ENCODE data around the gene ANKZF1. TPM values are rescaled to one million over a fixed set of nuclear protein-coding genes. Genes with fewer than 3 reads are reported as not detected.

Gene ANKZF1
- total and polyA plus RNA-seq, 2 experiments from 2014 or later: 37.5 to 41.6 TPM

DNA sequence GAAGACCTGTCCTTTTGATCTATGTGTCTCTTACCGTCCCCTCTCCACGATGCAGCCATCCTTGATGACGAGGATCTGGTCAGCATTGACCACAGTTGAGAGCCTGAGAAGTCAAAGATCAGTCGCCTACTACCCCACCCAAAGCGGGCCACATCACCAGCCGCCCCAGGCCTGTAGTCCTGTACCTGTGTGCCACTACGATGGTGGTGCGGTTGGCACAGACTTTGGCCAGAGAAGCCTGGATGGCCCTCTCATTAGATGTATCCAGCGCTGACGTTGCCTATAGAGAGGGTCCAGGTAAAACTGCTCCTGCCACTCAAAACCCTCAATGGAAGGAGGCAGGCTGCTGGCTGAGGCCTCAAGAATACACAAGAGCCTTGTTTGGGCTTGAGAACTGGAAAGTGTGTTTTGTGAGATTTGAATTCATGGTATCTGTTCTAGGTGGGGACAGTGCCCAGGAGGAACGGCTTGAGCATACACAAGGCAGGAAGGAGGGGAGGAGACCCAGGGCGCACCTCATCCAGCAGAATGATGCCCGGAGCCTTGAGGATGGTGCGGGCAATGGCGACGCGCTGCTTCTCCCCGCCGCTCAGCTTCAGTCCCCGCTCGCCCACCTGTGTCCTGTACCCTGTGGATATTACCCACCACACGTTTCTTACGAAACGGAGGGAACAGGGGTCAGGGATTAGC, 19.3 kb upstream of the ANKZF1 start:
- 96% methylated on average over 24 of the region's 24 CpGs for WGBS (ENCODE audit: low lambda C conversion rate, missing lambda C conversion rate)
- H3K27ac ChIP-seq: no peak overlapping the region

DNA sequence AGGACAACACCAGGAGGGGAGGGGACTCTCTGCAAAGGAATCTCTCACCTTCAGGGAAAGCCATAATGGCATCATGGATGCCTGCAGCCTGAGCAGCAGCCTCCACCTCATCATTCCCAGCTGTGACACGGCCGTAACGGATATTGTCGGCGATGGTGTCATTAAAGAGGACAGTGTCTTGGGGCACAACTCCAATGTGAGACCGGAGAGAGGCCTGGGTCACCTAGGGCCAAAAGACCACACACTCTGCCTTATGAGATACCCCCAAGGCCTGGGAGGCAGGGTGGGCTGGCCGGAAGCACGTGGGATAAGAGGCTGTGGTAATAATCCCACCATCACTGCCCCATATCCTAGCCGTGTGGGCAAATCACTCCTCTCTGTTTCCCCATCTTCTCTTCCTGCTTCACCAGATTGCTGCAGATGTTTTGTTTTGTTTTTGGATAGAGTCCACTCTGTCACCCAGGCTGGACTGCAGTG, 18.7 kb upstream of the ANKZF1 start:
- WGBS (ENCODE audit: low lambda C conversion rate, missing lambda C conversion rate): 95% methylated on average over 9 of the region's 9 CpGs
- no peaks in the 10 kb centered on the region for H3K9me3 ChIP-seq (ENCODE audit: low read depth)
- no peaks in the 10 kb centered on the region for H3K36me3 ChIP-seq (replicated peaks; ENCODE audit: insufficient read depth, low read depth)
- DNase-seq (ENCODE audit: low spot score): no peak
- H3K4me2 ChIP-seq: no peak overlapping the region
- H3K9me2 ChIP-seq (replicated peaks; ENCODE audit: insufficient read depth): no peaks in the 10 kb centered on the region
- H3K79me2 ChIP-seq: peaks cover 6% of the 10 kb centered on the region
- no peak overlapping the region for H3K4me3 ChIP-seq
- peaks cover 3% of the 10 kb centered on the region for H4K20me1 ChIP-seq (ENCODE audit: insufficient read depth, poor library complexity, severe bottlenecking)
- no peak overlapping the region for H3K27ac ChIP-seq
- TF ChIP-seq, protein P1, sequence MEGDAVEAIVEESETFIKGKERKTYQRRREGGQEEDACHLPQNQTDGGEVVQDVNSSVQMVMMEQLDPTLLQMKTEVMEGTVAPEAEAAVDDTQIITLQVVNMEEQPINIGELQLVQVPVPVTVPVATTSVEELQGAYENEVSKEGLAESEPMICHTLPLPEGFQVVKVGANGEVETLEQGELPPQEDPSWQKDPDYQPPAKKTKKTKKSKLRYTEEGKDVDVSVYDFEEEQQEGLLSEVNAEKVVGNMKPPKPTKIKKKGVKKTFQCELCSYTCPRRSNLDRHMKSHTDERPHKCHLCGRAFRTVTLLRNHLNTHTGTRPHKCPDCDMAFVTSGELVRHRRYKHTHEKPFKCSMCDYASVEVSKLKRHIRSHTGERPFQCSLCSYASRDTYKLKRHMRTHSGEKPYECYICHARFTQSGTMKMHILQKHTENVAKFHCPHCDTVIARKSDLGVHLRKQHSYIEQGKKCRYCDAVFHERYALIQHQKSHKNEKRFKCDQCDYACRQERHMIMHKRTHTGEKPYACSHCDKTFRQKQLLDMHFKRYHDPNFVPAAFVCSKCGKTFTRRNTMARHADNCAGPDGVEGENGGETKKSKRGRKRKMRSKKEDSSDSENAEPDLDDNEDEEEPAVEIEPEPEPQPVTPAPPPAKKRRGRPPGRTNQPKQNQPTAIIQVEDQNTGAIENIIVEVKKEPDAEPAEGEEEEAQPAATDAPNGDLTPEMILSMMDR (IDR thresholded peaks at IDR 0.05; ENCODE audit: poor library complexity): no peak
- TF ChIP-seq EZH2 (IDR thresholded peaks at IDR 0.05; ENCODE audit: borderline replicate concordance) (no peak), EZH2phosphoT487 (IDR thresholded peaks at IDR 0.05; ENCODE audit: low read depth, severe bottlenecking, unreplicated experiment) (no peak)
- no peak overlapping the region for H2AFZ ChIP-seq
- peaks cover 18% of the 10 kb centered on the region for H3K4me1 ChIP-seq (ENCODE audit: insufficient read depth)
- H3K27me3 ChIP-seq: no peaks in the 10 kb centered on the region

More for the DNA sequence above, 19.3 kb upstream of the ANKZF1 start:
- H3K9me3 ChIP-seq (ENCODE audit: low read depth): no peaks in the 10 kb centered on the region
- peaks cover 3% of the 10 kb centered on the region for H4K20me1 ChIP-seq (ENCODE audit: insufficient read depth, poor library complexity, severe bottlenecking)
- H3K79me2 ChIP-seq: peaks cover 6% of the 10 kb centered on the region
- H3K9me2 ChIP-seq (replicated peaks; ENCODE audit: insufficient read depth): no peaks in the 10 kb centered on the region
- H2AFZ ChIP-seq: no peak overlapping the region
- H3K4me2 ChIP-seq: no peak overlapping the region
- no peaks in the 10 kb centered on the region for H3K36me3 ChIP-seq (replicated peaks; ENCODE audit: insufficient read depth, low read depth)
- H3K4me3 ChIP-seq: no peak overlapping the region
- peaks cover 20% of the 10 kb centered on the region for H3K4me1 ChIP-seq (ENCODE audit: insufficient read depth)
- no peak for DNase-seq (ENCODE audit: low spot score)
- no peak for TF ChIP-seq EZH2 (IDR thresholded peaks at IDR 0.05; ENCODE audit: borderline replicate concordance)
- H3K27me3 ChIP-seq: no peaks in the 10 kb centered on the region

DNA sequence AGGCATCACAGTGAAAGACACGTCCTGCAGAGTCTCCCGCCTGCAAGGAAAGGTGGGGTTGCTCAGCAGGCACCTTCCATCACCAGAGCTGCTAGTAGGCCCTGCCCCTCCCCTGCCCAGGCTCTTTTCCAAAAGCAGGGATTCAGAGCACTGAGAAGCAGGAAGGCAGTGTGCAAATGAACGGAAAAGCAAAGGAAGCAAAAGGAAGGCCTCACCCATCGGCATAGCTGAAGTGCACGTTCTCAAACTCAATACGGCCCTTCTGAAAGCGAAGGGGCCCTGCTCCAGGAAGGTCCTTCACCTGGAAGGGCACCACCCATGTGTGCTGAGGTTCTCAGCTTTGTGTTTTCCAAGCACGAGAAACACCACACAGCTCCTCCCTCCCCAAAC, 16.6 kb upstream of the ANKZF1 start:
- H3K36me3 ChIP-seq (replicated peaks; ENCODE audit: insufficient read depth, low read depth): no peaks in the 10 kb centered on the region
- H3K79me2 ChIP-seq: peaks cover 13% of the 10 kb centered on the region
- no peaks in the 10 kb centered on the region for H3K9me2 ChIP-seq (replicated peaks; ENCODE audit: insufficient read depth)
- peaks cover 3% of the 10 kb centered on the region for H4K20me1 ChIP-seq (ENCODE audit: insufficient read depth, poor library complexity, severe bottlenecking)
- no peak overlapping the region for H2AFZ ChIP-seq
- DNase-seq (ENCODE audit: low spot score): no peak
- H3K9me3 ChIP-seq (ENCODE audit: low read depth): no peaks in the 10 kb centered on the region
- no peaks in the 10 kb centered on the region for H3K27me3 ChIP-seq
- no peak overlapping the region for H3K4me3 ChIP-seq
- H3K27ac ChIP-seq: no peak overlapping the region
- H3K4me2 ChIP-seq: no peak overlapping the region
- H3K4me1 ChIP-seq (ENCODE audit: insufficient read depth): peaks cover 5% of the 10 kb centered on the region
- no peak for TF ChIP-seq EZH2 (IDR thresholded peaks at IDR 0.05; ENCODE audit: borderline replicate concordance)
- no peak for TF ChIP-seq EZH2phosphoT487 (IDR thresholded peaks at IDR 0.05; ENCODE audit: low read depth, severe bottlenecking, unreplicated experiment)
- TF ChIP-seq, protein P1 (IDR thresholded peaks at IDR 0.05; ENCODE audit: poor library complexity): no peak
- 91% methylated on average over 8 of the region's 8 CpGs for WGBS (ENCODE audit: low lambda C conversion rate, missing lambda C conversion rate)

DNA sequence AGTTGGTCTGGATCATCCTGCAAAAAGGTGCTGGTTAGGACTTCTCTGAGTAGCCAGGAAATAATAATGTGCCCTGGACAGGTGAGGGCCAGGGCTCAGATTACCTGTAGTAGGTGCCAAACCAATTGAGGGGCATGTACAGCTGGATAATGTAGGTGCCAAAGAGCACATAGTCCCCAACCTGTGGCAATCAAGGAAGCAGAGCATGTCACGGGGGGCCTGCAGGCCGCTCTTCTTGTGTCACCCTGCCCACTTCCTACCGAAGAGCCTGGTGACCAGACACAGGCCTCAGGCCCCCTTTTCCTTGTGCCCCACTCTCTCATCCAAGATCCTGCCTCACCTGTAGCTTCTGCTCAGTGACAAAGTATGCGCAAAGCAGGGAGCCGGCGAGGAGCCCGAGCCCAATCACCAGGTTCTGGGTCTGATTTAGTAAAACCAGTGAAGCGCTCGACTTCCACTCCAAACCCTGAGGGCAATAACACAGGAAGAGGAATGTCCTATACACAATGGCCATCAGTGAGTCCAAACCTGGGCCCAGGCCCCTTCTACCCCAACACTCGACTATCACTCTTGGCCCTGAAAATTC, 16.0 kb upstream of the ANKZF1 start:
- no peaks in the 10 kb centered on the region for H3K27me3 ChIP-seq
- H3K79me2 ChIP-seq: peaks cover 13% of the 10 kb centered on the region
- DNase-seq (ENCODE audit: low spot score): no peak
- no peak overlapping the region for H3K27ac ChIP-seq
- no peak overlapping the region for H2AFZ ChIP-seq
- H4K20me1 ChIP-seq (ENCODE audit: insufficient read depth, poor library complexity, severe bottlenecking): peaks cover 3% of the 10 kb centered on the region
- no peak overlapping the region for H3K4me2 ChIP-seq
- H3K4me3 ChIP-seq: no peak overlapping the region
- no peaks in the 10 kb centered on the region for H3K9me2 ChIP-seq (replicated peaks; ENCODE audit: insufficient read depth)
- 97% methylated on average over 10 of the region's 10 CpGs for WGBS (ENCODE audit: low lambda C conversion rate, missing lambda C conversion rate)
- TF ChIP-seq EZH2phosphoT487 (IDR thresholded peaks at IDR 0.05; ENCODE audit: low read depth, severe bottlenecking, unreplicated experiment) (no peak), EZH2 (IDR thresholded peaks at IDR 0.05; ENCODE audit: borderline replicate concordance) (no peak)
- TF ChIP-seq, protein P1 (IDR thresholded peaks at IDR 0.05; ENCODE audit: poor library complexity): no peak
- H3K9me3 ChIP-seq (ENCODE audit: low read depth): no peaks in the 10 kb centered on the region
- H3K4me1 ChIP-seq (ENCODE audit: insufficient read depth): peaks cover 3% of the 10 kb centered on the region
- H3K36me3 ChIP-seq (replicated peaks; ENCODE audit: insufficient read depth, low read depth): no peaks in the 10 kb centered on the region

Measured in hepatocyte (in vitro differentiated cells).